Cardiac muscle cell (in vitro differentiated cells and primary cell): ENCODE measurements around the gene CHCHD3. TPM values are rescaled to one million over a fixed set of nuclear protein-coding genes. Genes with fewer than 3 reads are reported as not detected.

ENCODE experiments used
- DNase-seq, 2 donors: peaks; one replicate each; pipeline versions ENCODE4 v3.0.0 to v3.0.0-alpha.2; 2010 to 2017; ENCODE audit warnings: low read depth in 1 of 2, low spot score in 1 of 2
- H3K27ac ChIP-seq: fragments of 200-600 bp; sonication (generic); 2 replicates; pipeline ENCODE4 v1.5.1; 2016
- H3K27me3 ChIP-seq: fragments of 200-600 bp; sonication (generic); 2 replicates; pipeline ENCODE4 v1.6.0; 2016; ENCODE audit warnings: control low read depth
- H3K36me3 ChIP-seq: fragments of 200-600 bp; sonication (generic); 2 replicates; pipeline ENCODE4 v1.5.1; 2016; ENCODE audit warnings: control low read depth
- H3K4me1 ChIP-seq: fragments of 200-600 bp; sonication (generic); 2 replicates; pipeline ENCODE4 v1.8.1; 2017; ENCODE audit warnings: low read depth, mild to moderate bottlenecking, mixed run types
- H3K4me3 ChIP-seq: fragments of 200-600 bp; sonication (generic); 2 replicates; pipeline ENCODE4 v1.5.1; 2016; ENCODE audit warnings: mild to moderate bottlenecking
- H3K9me3 ChIP-seq: fragments of 200-600 bp; sonication (generic); 2 replicates; pipeline ENCODE4 v1.5.1; 2017; ENCODE audit warnings: low read depth, mild to moderate bottlenecking, control low read depth
- CTCF ChIP-seq: IDR thresholded peaks from 2 replicates; pipeline ENCODE4 v1.5.1; 2012; ENCODE audit warnings: low read depth, mild to moderate bottlenecking, low read length
- polyA plus RNA-seq: library from polyadenylated mRNA; unstranded; fragments of >200 nt; fragmentation: Nextera tagmentation; extraction: Ambion mirVana; gene quantifications from 2 replicates; pipeline ENCODE4 v1.2.1, GENCODE V29; 2016
- total RNA-seq: library from RNA; depleted of rRNA; stranded (reverse); fragments of >200 nt; gene quantifications from 2 replicates; pipeline ENCODE4 v1.2.3, GENCODE V29; 2016

CHCHD3 gene
- total and polyA plus RNA-seq, 2 experiments from 2014 or later = 95.1 to 127 TPM

- no peak for DNase-seq
- Histone ChIP-seq H3K4me1 (no peaks in the 10 kb centered on the region), H3K36me3 (no peaks in the 10 kb centered on the region), H3K27me3 (no peaks in the 10 kb centered on the region), H3K27ac (no peak overlapping the region), H3K9me3 (no peaks in the 10 kb centered on the region), H3K4me3 (no peak overlapping the region)
- no peak for TF ChIP-seq CTCF
Measured at GRCh38 chr7:132755538-132756483, 326.1 kb downstream of the CHCHD3 start.

- no peaks in the 10 kb centered on the region for H3K9me3 ChIP-seq
- H3K36me3 ChIP-seq = no peaks in the 10 kb centered on the region
- no peaks in the 10 kb centered on the region for H3K27me3 ChIP-seq
- no peaks in the 10 kb centered on the region for H3K4me1 ChIP-seq
- H3K4me3 ChIP-seq = no peak overlapping the region
- peak in 1 of 2 donors; percentile 37 for DNase-seq
- no peak overlapping the region for H3K27ac ChIP-seq
- TF ChIP-seq CTCF = no peak
Measured at GRCh38 chr7:132752431-132752830, 329.5 kb downstream of the CHCHD3 start.

- no peak overlapping the region for H3K27ac ChIP-seq
- peaks cover under 1% of the 10 kb centered on the region for H3K9me3 ChIP-seq
- no peaks in the 10 kb centered on the region for H3K4me1 ChIP-seq
- no peak overlapping the region for H3K4me3 ChIP-seq
- no peak for TF ChIP-seq CTCF
- DNase-seq = peak in 1 of 2 donors; percentile 66
- H3K36me3 ChIP-seq = no peaks in the 10 kb centered on the region
- no peaks in the 10 kb centered on the region for H3K27me3 ChIP-seq
Measured at GRCh38 chr7:132751244-132751647, 330.6 kb downstream of the CHCHD3 start.

GRCh38 chr7:132750530-132751217 lies 331.2 kb downstream of the CHCHD3 start:
- peak in 1 of 2 donors; percentile 53 for DNase-seq
- H3K36me3 ChIP-seq = no peaks in the 10 kb centered on the region
- no peak overlapping the region for H3K27ac ChIP-seq
- no peak for TF ChIP-seq CTCF
- H3K9me3 ChIP-seq = peaks cover 2% of the 10 kb centered on the region
- no peaks in the 10 kb centered on the region for H3K4me1 ChIP-seq
- H3K4me3 ChIP-seq = no peak overlapping the region
- H3K27me3 ChIP-seq = no peaks in the 10 kb centered on the region

DNA sequence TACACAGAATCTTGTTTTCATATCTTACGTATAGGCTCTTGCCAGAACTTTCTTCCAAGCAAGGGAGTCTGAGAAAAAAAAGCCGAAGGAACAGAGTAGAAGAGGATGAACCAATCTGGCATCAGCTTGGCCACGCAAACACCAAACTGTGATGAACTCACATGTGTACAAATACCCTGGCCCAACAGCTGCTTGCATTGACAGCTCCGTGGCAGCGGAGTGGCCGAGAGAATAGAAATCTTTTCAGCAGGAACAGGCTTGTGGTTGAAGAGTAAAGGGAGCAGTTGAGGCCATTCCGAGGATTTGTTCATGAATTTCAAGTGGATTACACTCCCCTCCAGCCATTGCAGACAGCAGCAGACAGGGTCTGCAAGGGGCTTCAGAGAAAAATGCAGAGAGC lies 331.8 kb downstream of the CHCHD3 start:
- H3K4me3 ChIP-seq = no peak overlapping the region
- no peaks in the 10 kb centered on the region for H3K36me3 ChIP-seq
- H3K9me3 ChIP-seq = peaks cover 2% of the 10 kb centered on the region
- TF ChIP-seq CTCF = no peak
- H3K27me3 ChIP-seq = no peaks in the 10 kb centered on the region
- DNase-seq = peak in 1 of 2 donors; percentile 53
- no peaks in the 10 kb centered on the region for H3K4me1 ChIP-seq
- H3K27ac ChIP-seq = no peak overlapping the region
